NCI-H187 (cell line): ENCODE results near the gene EDEM3.

ENCODE experiments used
- DNase-seq, 2 experiments: peaks; one replicate each; lab custom pipeline; 2025; lab: John Stamatoyannopoulos, UW

Gene EDEM3

DNA sequence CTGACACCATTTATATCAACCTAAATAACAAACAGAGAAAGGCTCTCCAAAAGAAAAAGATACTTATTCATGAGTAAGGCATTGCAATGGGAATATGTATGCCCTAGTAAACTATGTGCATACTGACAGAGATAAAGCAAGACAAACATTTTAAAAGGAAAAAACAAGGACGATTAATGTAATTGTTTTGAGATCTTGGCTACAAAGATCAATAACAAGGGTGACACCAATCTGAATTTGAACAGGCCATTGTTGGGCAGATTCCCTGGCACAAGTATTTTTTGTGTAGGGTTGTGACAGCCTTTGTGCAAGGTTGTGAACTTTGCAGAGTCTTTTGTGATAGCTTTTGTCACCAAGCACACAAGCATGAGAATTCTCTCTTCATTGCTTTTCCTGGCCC is 85.3 kb downstream of the EDEM3 start:
- no peak for DNase-seq

DNA sequence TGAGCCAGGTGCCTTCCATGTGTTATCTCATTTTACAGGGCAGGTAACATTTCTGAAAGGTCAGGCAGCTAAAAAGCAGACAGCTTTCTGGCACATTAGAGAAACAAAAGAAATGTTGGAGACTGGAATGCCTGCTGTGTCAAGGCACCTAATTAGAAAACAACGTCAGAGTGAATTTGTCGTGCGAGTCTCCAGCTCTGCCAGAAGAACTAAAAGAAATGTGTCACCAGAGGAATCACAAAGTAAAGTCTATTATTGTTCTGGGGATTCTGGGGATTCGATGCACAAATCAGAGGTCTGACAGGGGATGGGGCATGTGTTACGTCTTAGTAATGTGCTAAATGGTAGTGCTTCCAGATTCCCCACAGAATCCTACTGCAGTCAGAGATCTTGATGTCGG is 89.3 kb downstream of the EDEM3 start:
- no peak for DNase-seq

GRCh38 chr1:184664661-184665060 is 90.0 kb downstream of the EDEM3 start:
- no peak for DNase-seq

- no peak for DNase-seq
Observed at GRCh38 chr1:184664042-184664660, 90.5 kb downstream of the EDEM3 start.

DNA sequence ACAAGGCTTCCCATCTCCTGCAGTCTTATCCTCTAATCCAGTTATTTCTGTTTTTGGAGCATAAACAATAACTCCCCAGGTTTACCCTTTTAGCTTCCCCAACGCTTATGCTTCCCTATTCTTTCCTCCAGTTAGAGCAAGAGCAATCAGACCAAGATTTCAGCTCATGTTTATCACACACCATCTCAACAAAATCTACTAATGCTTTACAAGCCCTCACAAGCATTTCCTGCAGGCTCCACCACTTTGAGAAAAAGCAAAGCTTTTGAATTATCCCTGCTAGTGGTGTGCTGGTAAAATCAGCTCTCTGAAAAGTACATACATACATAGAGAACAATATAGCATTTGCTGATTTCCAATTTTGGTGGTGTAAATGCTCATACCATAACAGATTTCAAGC is 92.9 kb downstream of the EDEM3 start:
- DNase-seq, result no peak

- no peak for DNase-seq
Observed at GRCh38 chr1:184660462-184661191, 94.0 kb downstream of the EDEM3 start.

DNA sequence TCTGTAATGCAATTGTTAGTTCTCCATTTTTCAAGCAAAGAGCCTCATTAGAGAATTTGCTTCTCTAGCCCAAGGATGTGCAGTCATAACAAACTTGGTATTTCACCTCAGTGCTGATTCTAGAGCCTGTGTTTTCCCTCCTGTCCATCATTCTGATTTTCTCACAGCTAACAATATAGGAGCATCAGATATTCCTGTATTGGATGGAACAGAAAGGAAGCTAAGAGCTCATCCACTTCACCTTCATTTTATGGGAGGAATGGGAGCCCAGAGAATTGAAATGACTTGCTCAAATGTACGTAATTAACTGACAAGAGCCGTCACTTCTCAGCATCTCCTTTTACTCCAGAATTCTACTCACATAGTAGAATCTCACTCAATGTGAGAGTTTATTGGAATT is 96.6 kb downstream of the EDEM3 start:
- no peak for DNase-seq

DNA sequence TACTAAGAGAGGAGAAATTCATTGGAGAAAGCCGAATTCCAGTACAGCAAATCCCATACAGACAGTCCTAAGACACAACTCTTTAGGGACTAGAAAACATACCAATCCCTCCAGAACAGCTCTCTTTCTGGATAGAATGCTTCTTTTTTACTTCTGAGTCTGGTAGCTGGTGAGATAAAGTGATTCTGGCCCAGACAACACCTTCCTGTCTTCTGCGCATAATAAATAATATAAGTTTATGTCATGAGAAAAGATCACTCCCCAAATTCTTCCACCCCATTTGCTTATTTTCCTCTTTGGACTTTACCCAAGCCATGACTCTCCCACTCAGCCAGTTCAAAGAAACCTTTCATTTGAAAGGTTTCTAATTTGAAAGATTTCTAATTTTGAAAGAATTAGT is 98.4 kb downstream of the EDEM3 start:
- no peak for DNase-seq

- no peak for DNase-seq
Observed at GRCh38 chr1:184655185-184655584, 99.5 kb downstream of the EDEM3 start.

DNA sequence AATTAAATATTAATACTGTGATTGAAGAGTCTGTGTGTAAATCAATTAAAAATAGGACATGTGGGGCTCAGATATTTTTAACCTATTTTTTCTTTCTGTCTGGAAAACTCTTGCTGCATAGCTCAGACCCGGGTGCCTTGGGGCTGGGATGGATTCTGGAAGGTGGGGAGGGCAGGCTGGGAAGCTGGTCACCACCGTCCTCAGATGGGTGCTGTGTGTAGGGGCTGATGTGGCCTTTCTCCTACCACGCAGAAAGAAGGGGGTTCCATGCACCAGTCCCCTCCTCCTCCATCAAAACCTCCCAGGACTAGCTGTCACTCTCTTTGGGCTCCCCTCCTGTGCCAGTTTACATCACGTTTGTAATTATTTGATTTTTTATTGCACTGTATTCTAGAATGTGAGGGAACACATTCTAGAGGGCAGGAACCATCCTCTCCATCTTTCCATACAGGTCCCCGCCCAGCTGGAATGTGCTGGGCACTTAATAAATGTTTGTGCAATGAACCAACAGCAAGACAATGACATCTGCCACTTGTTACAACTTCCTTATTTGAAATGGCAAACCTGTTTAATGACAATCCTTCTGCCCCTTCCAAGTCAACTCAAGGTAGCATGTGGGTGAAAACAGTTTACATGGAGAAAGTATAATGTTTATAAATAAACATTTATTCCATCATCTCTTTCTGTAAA is 104.3 kb downstream of the EDEM3 start:
- no peak for DNase-seq

GRCh38 chr1:184649451-184649888 is 105.2 kb downstream of the EDEM3 start:
- no peak for DNase-seq

DNA sequence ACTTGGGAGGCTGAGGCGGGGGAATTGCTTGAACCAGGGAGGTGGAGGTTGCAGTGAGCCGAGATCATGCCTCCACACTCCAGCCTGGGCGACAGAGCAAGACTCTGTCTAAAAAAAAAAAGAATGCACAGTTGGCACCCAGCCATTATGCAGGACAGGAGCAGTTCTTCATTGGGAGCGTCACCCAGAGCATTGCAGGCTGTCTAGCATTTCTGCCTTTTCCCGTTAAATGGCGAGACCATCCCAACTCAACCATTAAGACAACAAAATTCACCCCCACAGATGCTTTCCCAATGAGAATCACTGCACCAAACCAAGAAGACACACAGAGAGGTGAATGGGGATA is 105.8 kb downstream of the EDEM3 start:
- DNase-seq, result no peak

DNA sequence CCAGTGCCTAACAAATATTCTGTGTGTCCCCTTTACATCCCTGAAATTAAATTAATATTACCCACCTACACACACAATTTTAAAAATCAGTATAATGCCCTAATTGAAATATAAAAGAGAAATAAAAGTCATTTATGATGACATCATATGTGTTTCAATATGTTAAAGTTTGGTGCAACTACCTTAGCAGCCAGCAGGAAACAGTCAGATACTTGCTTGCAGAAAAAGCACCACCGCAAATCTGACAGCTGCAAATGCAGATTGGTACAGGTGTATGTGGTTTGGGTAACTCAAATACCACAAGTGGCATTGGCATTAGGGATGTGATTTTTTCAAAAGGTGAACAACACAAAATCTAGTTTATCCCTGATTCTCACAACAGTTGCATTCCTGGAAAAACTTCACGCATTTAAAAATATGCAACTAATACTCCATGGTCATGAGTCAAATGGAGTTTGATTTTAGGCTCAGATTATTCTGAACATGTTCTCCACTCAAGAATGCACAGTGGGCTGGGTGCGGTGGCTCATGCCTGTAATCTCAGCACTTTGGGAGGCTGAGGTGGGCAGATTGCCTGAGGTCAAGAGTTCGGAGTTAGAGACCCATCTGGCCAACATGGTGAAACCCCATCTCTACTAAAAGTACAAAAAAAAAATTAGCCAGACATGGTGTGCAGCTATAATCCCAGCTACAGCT is 106.3 kb downstream of the EDEM3 start:
- no peak for DNase-seq

- no peak for DNase-seq
Observed at GRCh38 chr1:184647471-184647870, 107.2 kb downstream of the EDEM3 start.

DNA sequence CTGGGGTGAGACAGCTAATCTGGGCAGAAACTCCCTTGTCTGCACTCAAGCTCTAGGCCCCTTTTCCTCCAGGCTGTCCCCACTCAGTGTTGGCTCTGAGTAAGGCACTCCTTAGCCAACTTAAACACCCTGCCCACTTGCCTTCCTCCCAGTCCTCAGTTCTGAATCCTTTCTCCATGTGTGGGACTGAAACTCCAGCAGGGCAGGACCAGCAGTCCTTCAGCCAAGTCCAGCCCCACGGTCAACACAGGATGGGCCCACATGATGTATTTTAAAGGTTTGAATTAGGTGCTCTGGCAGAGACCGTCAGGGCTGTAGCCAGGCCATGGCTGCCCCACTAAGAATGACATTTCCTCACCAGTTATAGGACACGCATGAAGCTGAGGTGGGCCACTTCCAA is 107.8 kb downstream of the EDEM3 start:
- no peak for DNase-seq

DNA sequence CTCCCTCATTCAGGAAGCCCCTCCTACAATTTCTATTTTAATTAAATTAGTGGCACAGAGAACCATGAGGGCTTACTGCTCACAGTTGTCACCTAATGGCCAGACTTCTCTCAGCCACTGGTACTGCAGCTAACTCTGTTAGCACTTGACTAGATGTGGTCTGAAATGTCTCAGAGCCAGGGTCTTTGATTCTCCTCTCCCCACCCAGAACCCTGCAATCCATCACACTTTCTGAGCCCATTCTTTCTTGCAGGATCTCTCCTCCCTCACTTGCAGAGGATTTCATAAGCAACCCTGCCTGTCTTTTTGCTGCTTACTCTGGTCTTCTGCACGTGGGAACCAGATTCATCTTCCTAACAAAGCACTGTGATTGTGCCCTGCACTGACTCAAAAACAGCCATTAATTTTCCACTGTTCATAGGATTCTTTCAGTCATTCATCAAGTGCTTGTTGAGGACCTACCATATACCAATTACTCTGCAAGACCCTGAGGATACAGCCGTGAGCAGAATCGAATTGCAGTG is 108.4 kb downstream of the EDEM3 start:
- DNase-seq, result no peak

DNA sequence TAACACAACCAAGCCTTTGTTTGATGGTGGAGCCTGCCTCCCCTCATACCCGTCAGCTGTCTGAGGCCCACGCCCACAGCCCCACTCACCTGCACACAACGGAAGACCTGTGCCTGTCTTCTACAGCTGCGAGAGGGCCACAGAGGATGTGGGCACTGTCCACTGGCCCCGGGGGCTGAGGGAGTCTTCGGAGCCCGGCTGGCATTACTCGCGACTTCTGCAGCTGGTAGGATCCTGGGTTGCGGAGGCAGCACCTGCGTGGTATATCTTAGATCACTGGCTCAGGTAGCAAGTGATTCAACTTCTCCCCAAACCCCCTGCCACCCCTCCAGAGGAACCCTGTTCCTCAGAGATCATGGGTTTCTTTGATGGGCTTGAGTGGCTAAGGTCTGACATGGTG is 109.9 kb downstream of the EDEM3 start:
- no peak for DNase-seq

GRCh38 chr1:184643661-184644060 is 111.0 kb downstream of the EDEM3 start:
- DNase-seq, result no peak

- no peak for DNase-seq
Observed at GRCh38 chr1:184641894-184642293, 112.8 kb downstream of the EDEM3 start.

GRCh38 chr1:184640505-184640904 is 114.2 kb downstream of the EDEM3 start:
- no peak for DNase-seq
